GM12878 (cell line): ENCODE results near the gene DCST1. TPM values are rescaled to one million over a fixed set of nuclear protein-coding genes. Genes with fewer than 3 reads are reported as not detected.

Experiments used
- ASH2L ChIP-seq: fragments of 300-600, 200-600 bp; sonication (generic); IDR thresholded peaks from 2 replicates; pipeline ENCODE4 v1.6.1; 2017; ENCODE audit warnings: low read depth, mild to moderate bottlenecking, borderline replicate concordance
- BCL11A ChIP-seq: IDR thresholded peaks from 2 replicates; pipeline ENCODE4 v1.6.1; 2011; ENCODE audit warnings: low read depth, low read length
- CREB1 ChIP-seq: IDR thresholded peaks from 2 replicates; pipeline ENCODE4 v1.6.1; 2012; ENCODE audit warnings: low read depth, mild to moderate bottlenecking, inconsistent platforms
- FOXM1 ChIP-seq: IDR thresholded peaks from 2 replicates; pipeline ENCODE4 v1.6.1; 2012; ENCODE audit warnings: low read depth, mild to moderate bottlenecking, inconsistent platforms, low read length, moderate library complexity
- HCFC1 ChIP-seq: fragments of 150-350 bp; IDR thresholded peaks from 2 replicates; pipeline ENCODE4 v1.6.1; 2014; ENCODE audit warnings: low read length
- JUND ChIP-seq: IDR thresholded peaks from 2 replicates; pipeline ENCODE4 v1.6.1; 2012; ENCODE audit warnings: low read depth, mild to moderate bottlenecking, low read length, improper control_type of control experiment, moderate library complexity
- LARP7 ChIP-seq: fragments of 450-650 bp; IDR thresholded peaks from 2 replicates; pipeline ENCODE4 v1.6.1; 2017; ENCODE audit warnings: mild to moderate bottlenecking
- MLLT1 ChIP-seq: fragments of 450-650 bp; IDR thresholded peaks from 2 replicates; pipeline ENCODE4 v1.6.1; 2016; ENCODE audit warnings: mild to moderate bottlenecking
- MTA2 ChIP-seq: fragments of 450-650 bp; IDR thresholded peaks from 2 replicates; pipeline ENCODE4 v1.6.1; 2016; ENCODE audit warnings: low read depth, mild to moderate bottlenecking, moderate library complexity
- NFXL1 ChIP-seq: fragments of 450-650 bp; IDR thresholded peaks from 2 replicates; pipeline ENCODE4 v1.6.1; 2017; ENCODE audit warnings: antibody characterized with exemption, mild to moderate bottlenecking, borderline replicate concordance
- NKRF ChIP-seq: fragments of 450-650 bp; conservative IDR thresholded peaks from 2 replicates; pipeline ENCODE4 v1.6.1; 2017; ENCODE audit warnings: mild to moderate bottlenecking, moderate library complexity
- PAX5 ChIP-seq: IDR thresholded peaks from 2 replicates; pipeline ENCODE4 v1.6.1; 2011; ENCODE audit warnings: low read depth, low read length, borderline replicate concordance
- PKNOX1 ChIP-seq: fragments of 450-650 bp; IDR thresholded peaks from 2 replicates; pipeline ENCODE4 v1.6.1; 2016; ENCODE audit warnings: mild to moderate bottlenecking
- RAD21 ChIP-seq: IDR thresholded peaks from 2 replicates; pipeline ENCODE4 v1.6.1; 2011; ENCODE audit warnings: mild to moderate bottlenecking, low read depth, low read length, moderate library complexity; ENCODE audit not compliant: insufficient read depth
- RELA ChIP-seq: fragments of 450-650 bp; IDR thresholded peaks from 2 replicates; pipeline ENCODE4 v1.8.0; 2014; ENCODE audit warnings: borderline replicate concordance; ENCODE audit not compliant: partially characterized antibody
- SMARCA5 ChIP-seq: fragments of 450-650 bp; IDR thresholded peaks from 2 replicates; pipeline ENCODE4 v1.6.1; 2017; ENCODE audit warnings: mild to moderate bottlenecking
- SP1 ChIP-seq: IDR thresholded peaks from one replicate; pipeline ENCODE4 v1.6.1; 2011; ENCODE audit warnings: low read depth, low read length
- SREBF2 ChIP-seq: IDR thresholded peaks from 2 replicates; pipeline ENCODE4 v1.6.1; 2012; ENCODE audit warnings: mild to moderate bottlenecking, low read length
- STAT1 ChIP-seq: fragments of 450-650 bp; conservative IDR thresholded peaks from 2 replicates; pipeline ENCODE4 v1.6.1; 2014; ENCODE audit warnings: antibody characterized with exemption, mild to moderate bottlenecking
- ZBTB11 ChIP-seq: fragments of 450-650 bp; formaldehyde crosslinking; IDR thresholded peaks from 2 replicates; pipeline ENCODE4 v1.5.0; 2022; ENCODE audit warnings: mild to moderate bottlenecking, missing genetic modification characterization
- ZNF207 ChIP-seq: fragments of 450-650 bp; IDR thresholded peaks from 2 replicates; pipeline ENCODE4 v1.6.1; 2014; ENCODE audit warnings: antibody characterized with exemption, mild to moderate bottlenecking, borderline replicate concordance
- ZNF274 ChIP-seq: IDR thresholded peaks from one replicate; pipeline ENCODE4 v1.8.0; 2011; ENCODE audit not compliant: insufficient read length, insufficient read depth
- ZNF384 ChIP-seq: IDR thresholded peaks from 2 replicates; pipeline ENCODE4 v1.6.1; 2012; ENCODE audit warnings: low read depth, mild to moderate bottlenecking, low read length, improper control_type of control experiment, borderline replicate concordance
- ZNF622 ChIP-seq: fragments of 450-650 bp; IDR thresholded peaks from 2 replicates; pipeline ENCODE4 v1.6.1; 2017; ENCODE audit warnings: mild to moderate bottlenecking, inconsistent platforms
- ZSCAN29 ChIP-seq: fragments of 450-650 bp; IDR thresholded peaks from 2 replicates; pipeline ENCODE4 v1.6.1; 2017; ENCODE audit warnings: mild to moderate bottlenecking, moderate library complexity
- polyA plus RNA-seq, 11 experiments: library from polyadenylated mRNA; depleted of rRNA in 4 of 11; unstranded in 6 of 11; stranded (reverse) in 5 of 11; fragments of >200 nt; fragmentation: Nextera tagmentation in 4 of 11; fragmentation: Illumina TruSeq in 1 of 11; extraction: Ambion mirVana in 4 of 11; extraction: Trizol in 1 of 11; gene quantifications; 1 replicate in 1 of 11; 2 replicates in 10 of 11; pipeline versions ENCODE4 v1.2.1 to v1.2.3, GENCODE V29; 2011 to 2016; ENCODE audit warnings: inconsistent platforms in 2 of 11, missing spikeins in 2 of 11, low read depth in 1 of 11
- total RNA-seq, 4 experiments: library from RNA; depleted of rRNA in 3 of 4; stranded (reverse); fragments of >200 nt in 3 of 4; fragmentation: Illumina TruSeq in 1 of 4; extraction: Trizol in 1 of 4; gene quantifications; 2 replicates each; pipeline versions ENCODE4 v1.2.1 to v1.2.3, GENCODE V29; 2013 to 2021

The DCST1 gene
- total and polyA plus RNA-seq, 10 of the 15 experiments (the other 5 are each of a cell fraction or from before 2014, with no cell fraction given) = not detected

GRCh38 chr1:155084722-155085503 lies 51.3 kb downstream of the DCST1 start (continued):
- TF ChIP-seq STAT1 = 0 out of 2 replicates have a peak, but pooled peaks have one; percentile 35
- peak; percentile 70 for TF ChIP-seq CREB1
- no peak for TF ChIP-seq ZBTB11 (CRISPR knock-in tag)
- peak; percentile 88 for TF ChIP-seq SP1
- peak; percentile 50; the same call in 1 of the 2 replicates for TF ChIP-seq SMARCA5
- no peak for TF ChIP-seq ZNF384
- peak; percentile 60 for TF ChIP-seq NKRF
- no peak for TF ChIP-seq BCL11A
- TF ChIP-seq RELA = peak; percentile 77
- TF ChIP-seq ZSCAN29 = peak; percentile 92
- peak; percentile 99 for TF ChIP-seq RAD21
- peak; percentile 38; the same call in 1 of the 2 replicates for TF ChIP-seq HCFC1
- TF ChIP-seq ZNF274 = no peak
- TF ChIP-seq ZNF207 = peak; percentile 75; the same call in 1 of the 2 replicates
- TF ChIP-seq JUND = no peak
- peak; percentile 99 for TF ChIP-seq PKNOX1
- peak; percentile 24 for TF ChIP-seq LARP7
- no peak for TF ChIP-seq NFXL1
- TF ChIP-seq MLLT1 = peak; percentile 74
- no peak for TF ChIP-seq MTA2
- TF ChIP-seq ZNF622 = no peak
- no peak for TF ChIP-seq SREBF2
- TF ChIP-seq ASH2L = no peak
- no peak for TF ChIP-seq FOXM1
- no peak; the same call in 1 of the 2 replicates for TF ChIP-seq PAX5
